MM.1S (cell line): Measurements from ENCODE around the gene RNF126.

Source experiments
- EZH2 ChIP-seq: fragments of 300-600 bp; sonication (generic); optimal IDR thresholded peaks from 2 replicates; pipeline ENCODE3; 2017; ENCODE audit warnings: low read depth, mild to moderate bottlenecking, antibody characterized with exemption, low read length, mixed read lengths
- EZH2phosphoT487 ChIP-seq: fragments of 300-600 bp; sonication (generic); IDR thresholded peaks from 2 replicates; pipeline ENCODE4 v1.6.1; 2018; ENCODE audit warnings: antibody characterized with exemption, low read length
- TF ChIP-seq, protein P1 (sequence below): fragments of 300-600 bp; sonication (generic); IDR thresholded peaks from 2 replicates; pipeline ENCODE4 v1.5.1; 2016; ENCODE audit warnings: antibody characterized with exemption, low read length, mixed read lengths

DNA sequence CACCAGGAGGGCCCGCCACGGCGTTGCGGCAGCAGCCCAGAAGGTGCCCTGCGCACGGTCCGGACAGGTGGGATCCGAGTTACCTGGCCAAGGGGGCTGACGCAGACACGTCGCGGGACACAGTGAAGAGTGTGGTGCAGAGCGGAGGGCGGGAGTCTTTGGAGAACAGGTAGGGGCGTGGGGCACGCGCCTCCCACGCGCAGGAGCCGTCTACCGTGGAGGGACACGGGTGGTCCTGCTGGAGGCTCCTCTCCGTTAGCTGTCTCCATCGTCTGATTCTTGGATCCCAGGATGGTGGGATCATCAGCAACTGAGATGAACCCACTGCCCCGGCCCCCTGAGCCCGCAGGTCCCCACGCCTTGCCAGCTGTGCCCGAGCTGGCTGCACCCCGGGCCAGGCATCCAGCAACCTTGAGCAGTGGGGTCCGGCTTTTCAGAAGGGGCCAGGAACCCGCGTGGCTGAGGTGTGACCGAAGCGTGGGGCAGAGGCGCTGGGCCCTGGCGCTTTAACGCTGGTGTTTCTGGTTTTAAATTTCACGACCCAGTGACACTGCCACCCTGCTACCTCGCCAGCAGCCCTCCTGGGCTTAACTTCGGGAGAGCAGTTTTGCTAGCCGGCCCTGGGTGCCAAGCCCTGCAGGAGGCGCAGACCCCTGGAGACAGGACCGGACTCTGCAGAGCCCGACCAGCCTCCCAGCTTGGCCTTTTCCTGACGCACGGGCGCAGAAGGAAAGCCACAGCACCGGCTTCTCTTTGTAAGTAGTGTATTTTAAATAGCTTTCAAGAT, 16.0 kb downstream of the RNF126 start:
- TF ChIP-seq, protein P1, sequence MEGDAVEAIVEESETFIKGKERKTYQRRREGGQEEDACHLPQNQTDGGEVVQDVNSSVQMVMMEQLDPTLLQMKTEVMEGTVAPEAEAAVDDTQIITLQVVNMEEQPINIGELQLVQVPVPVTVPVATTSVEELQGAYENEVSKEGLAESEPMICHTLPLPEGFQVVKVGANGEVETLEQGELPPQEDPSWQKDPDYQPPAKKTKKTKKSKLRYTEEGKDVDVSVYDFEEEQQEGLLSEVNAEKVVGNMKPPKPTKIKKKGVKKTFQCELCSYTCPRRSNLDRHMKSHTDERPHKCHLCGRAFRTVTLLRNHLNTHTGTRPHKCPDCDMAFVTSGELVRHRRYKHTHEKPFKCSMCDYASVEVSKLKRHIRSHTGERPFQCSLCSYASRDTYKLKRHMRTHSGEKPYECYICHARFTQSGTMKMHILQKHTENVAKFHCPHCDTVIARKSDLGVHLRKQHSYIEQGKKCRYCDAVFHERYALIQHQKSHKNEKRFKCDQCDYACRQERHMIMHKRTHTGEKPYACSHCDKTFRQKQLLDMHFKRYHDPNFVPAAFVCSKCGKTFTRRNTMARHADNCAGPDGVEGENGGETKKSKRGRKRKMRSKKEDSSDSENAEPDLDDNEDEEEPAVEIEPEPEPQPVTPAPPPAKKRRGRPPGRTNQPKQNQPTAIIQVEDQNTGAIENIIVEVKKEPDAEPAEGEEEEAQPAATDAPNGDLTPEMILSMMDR = no peak
- no peak for TF ChIP-seq EZH2
- no peak for TF ChIP-seq EZH2phosphoT487
